ENCODE results near the gene MACROH2A1. TPM values are rescaled to one million over a fixed set of nuclear protein-coding genes. Genes with fewer than 3 reads are reported as not detected.

Gene MACROH2A1
- total RNA-seq, 2 donors from 2014 or later, result 189 to 191 TPM

GRCh38 chr5:135402031-135402430, 3.0 kb upstream of the MACROH2A1 start:
- 89% methylated on average over 2 of the region's 2 CpGs for WGBS
- no peak for TF ChIP-seq POLR2A (IDR thresholded peaks at IDR 0.05)
- no peak for TF ChIP-seq POLR2AphosphoS5 (IDR thresholded peaks at IDR 0.05)
- TF ChIP-seq CTCF (IDR thresholded peaks at IDR 0.05), result no peak
- Histone ChIP-seq H3K27ac (no peak overlapping the region), H3K4me3 (no peak overlapping the region), H3K27me3 (replicated peaks; ENCODE audit: insufficient read depth) (no peaks in the 10 kb centered on the region), H3K9me3 (no peaks in the 10 kb centered on the region), H3K36me3 (no peaks in the 10 kb centered on the region), H3K4me1 (replicated peaks) (peaks cover 9% of the 10 kb centered on the region)
- intact Hi-C loops (cut with DNase I), result no loop called here
- no peak for DNase-seq (ENCODE audit: low spot score)

- intact Hi-C loops (cut with DNase I), result no loop called here
- WGBS, result 54% methylated on average over 5 of the region's 5 CpGs
- no peak for DNase-seq (ENCODE audit: low spot score)
- Histone ChIP-seq H3K36me3 (no peaks in the 10 kb centered on the region), H3K4me1 (replicated peaks) (peaks cover 9% of the 10 kb centered on the region), H3K4me3 (no peak overlapping the region), H3K9me3 (no peaks in the 10 kb centered on the region), H3K27me3 (replicated peaks; ENCODE audit: insufficient read depth) (no peaks in the 10 kb centered on the region), H3K27ac (no peak overlapping the region)
- no peak for TF ChIP-seq POLR2A (IDR thresholded peaks at IDR 0.05)
- no peak for TF ChIP-seq POLR2AphosphoS5 (IDR thresholded peaks at IDR 0.05)
- TF ChIP-seq CTCF (IDR thresholded peaks at IDR 0.05), result no peak
These were observed 1.8 kb upstream of the MACROH2A1 start for GRCh38 chr5:135400866-135401265.

GRCh38 chr5:135399794-135400542, 937 bp upstream of the MACROH2A1 start:
- intact Hi-C loops (cut with DNase I), result no loop called here
- peaks cover 9% of the 10 kb centered on the region for H3K4me1 ChIP-seq (replicated peaks)
- TF ChIP-seq POLR2A (IDR thresholded peaks at IDR 0.05), result no peak
- no peak for TF ChIP-seq POLR2AphosphoS5 (IDR thresholded peaks at IDR 0.05)
- TF ChIP-seq CTCF (IDR thresholded peaks at IDR 0.05), result no peak
- no peaks in the 10 kb centered on the region for H3K36me3 ChIP-seq
- H3K27me3 ChIP-seq (replicated peaks; ENCODE audit: insufficient read depth), result no peaks in the 10 kb centered on the region
- no peak for DNase-seq (ENCODE audit: low spot score)
- H3K27ac ChIP-seq, result peak overlapping the region in 1 of 2 donors; percentile 79
- peak overlapping the region; percentile 76 to 77 for H3K4me3 ChIP-seq
- WGBS, result 35% methylated on average over 25 of the region's 25 CpGs
- H3K9me3 ChIP-seq, result no peaks in the 10 kb centered on the region

GRCh38 chr5:135398160-135398854, 724 bp downstream of the MACROH2A1 start:
- H3K36me3 ChIP-seq, result no peaks in the 10 kb centered on the region
- no peak for DNase-seq (ENCODE audit: low spot score)
- TF ChIP-seq CTCF (IDR thresholded peaks at IDR 0.05), result no peak
- TF ChIP-seq POLR2A (IDR thresholded peaks at IDR 0.05), result peak; percentile 21
- TF ChIP-seq POLR2AphosphoS5 (IDR thresholded peaks at IDR 0.05), result no peak
- no peaks in the 10 kb centered on the region for H3K9me3 ChIP-seq
- WGBS, result 2% methylated on average over 17 of the region's 43 CpGs
- peaks cover 9% of the 10 kb centered on the region for H3K4me1 ChIP-seq (replicated peaks)
- H3K27ac ChIP-seq, result peak overlapping the region; percentile 79 to 83
- H3K4me3 ChIP-seq, result peak overlapping the region; percentile 76 to 77
- no peaks in the 10 kb centered on the region for H3K27me3 ChIP-seq (replicated peaks; ENCODE audit: insufficient read depth)
- intact Hi-C loops (cut with DNase I), result no loop called here
